Lower leg skin (tissue), 3 donors: ENCODE data around the gene USP40.
"Not testable (repeated sequence)": the region's sequence is repeated elsewhere in the genome, so short reads cannot be mapped to it uniquely, and the experiment has no call there.

Experiments
- POLR2A ChIP-seq, 2 donors: fragments of 450-650 bp; IDR thresholded peaks; one replicate each; pipeline ENCODE4 v1.6.1; 2016 to 2017; ENCODE audit warnings: antibody characterized with exemption in 2 of 2, mild to moderate bottlenecking in 1 of 2, moderate library complexity in 1 of 2
- TF ChIP-seq, protein P1 (sequence below), 3 donors: fragments of 450-650 bp; IDR thresholded peaks; one replicate each; pipeline ENCODE4 v1.5.1; 2016; ENCODE audit warnings: antibody characterized with exemption in 3 of 3, mild to moderate bottlenecking in 3 of 3, moderate library complexity in 2 of 3

DNA sequence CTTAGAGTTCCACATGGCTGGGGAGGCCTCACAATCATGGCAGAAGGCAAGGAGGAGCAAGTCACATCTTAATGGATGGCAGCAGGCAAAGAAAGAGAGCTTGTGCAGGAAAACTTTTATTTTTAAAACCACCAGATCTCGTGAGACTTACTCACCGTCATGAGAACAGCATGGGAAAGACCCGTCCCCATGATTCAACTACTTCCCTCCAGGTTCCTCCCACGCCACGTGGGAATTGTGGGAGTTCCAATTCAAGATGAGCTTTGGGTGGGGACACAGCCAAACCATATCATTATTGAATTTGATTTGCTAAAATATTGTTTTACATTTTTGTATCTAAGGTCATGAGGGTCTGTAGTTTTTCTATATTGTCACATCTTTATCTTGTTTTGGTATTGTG lies 10.8 kb upstream of the USP40 start:
- TF ChIP-seq, protein P1, sequence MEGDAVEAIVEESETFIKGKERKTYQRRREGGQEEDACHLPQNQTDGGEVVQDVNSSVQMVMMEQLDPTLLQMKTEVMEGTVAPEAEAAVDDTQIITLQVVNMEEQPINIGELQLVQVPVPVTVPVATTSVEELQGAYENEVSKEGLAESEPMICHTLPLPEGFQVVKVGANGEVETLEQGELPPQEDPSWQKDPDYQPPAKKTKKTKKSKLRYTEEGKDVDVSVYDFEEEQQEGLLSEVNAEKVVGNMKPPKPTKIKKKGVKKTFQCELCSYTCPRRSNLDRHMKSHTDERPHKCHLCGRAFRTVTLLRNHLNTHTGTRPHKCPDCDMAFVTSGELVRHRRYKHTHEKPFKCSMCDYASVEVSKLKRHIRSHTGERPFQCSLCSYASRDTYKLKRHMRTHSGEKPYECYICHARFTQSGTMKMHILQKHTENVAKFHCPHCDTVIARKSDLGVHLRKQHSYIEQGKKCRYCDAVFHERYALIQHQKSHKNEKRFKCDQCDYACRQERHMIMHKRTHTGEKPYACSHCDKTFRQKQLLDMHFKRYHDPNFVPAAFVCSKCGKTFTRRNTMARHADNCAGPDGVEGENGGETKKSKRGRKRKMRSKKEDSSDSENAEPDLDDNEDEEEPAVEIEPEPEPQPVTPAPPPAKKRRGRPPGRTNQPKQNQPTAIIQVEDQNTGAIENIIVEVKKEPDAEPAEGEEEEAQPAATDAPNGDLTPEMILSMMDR (IDR thresholded peaks at IDR 0.05): not testable (repeated sequence)
- not testable (repeated sequence) for TF ChIP-seq POLR2A (IDR thresholded peaks at IDR 0.05)
